PFSK-1 (cell line): ENCODE data around the gene BMP7.

Experiments
- FOXP2 ChIP-seq: optimal IDR thresholded peaks from 2 replicates; pipeline ENCODE3; 2011; ENCODE audit warnings: borderline replicate concordance, control low read depth, inconsistent platforms; ENCODE audit not compliant: insufficient read depth; ENCODE audit errors: extremely low read length, extremely low read depth
- POLR2AphosphoS5 ChIP-seq: IDR thresholded peaks from 2 replicates; pipeline ENCODE4 v1.6.1; 2012; ENCODE audit warnings: low read depth, mild to moderate bottlenecking, control low read depth, low read length, moderate library complexity
- REST ChIP-seq, 2 experiments: IDR thresholded peaks; 2 replicates each; pipeline versions ENCODE4 v1.6.1 to v1.8.0; 2011 to 2012; ENCODE audit warnings: low read depth in 2 of 2, low read length in 2 of 2, control low read depth in 1 of 2, inconsistent platforms in 1 of 2, mild to moderate bottlenecking in 1 of 2, moderate library complexity in 1 of 2; ENCODE audit not compliant: insufficient read depth in 1 of 2
- SIN3A ChIP-seq: IDR thresholded peaks from 2 replicates; pipeline ENCODE4 v1.6.1; 2012; ENCODE audit warnings: mild to moderate bottlenecking, low read length, moderate library complexity, borderline replicate concordance; ENCODE audit not compliant: insufficient read depth
- TAF1 ChIP-seq: IDR thresholded peaks from 2 replicates; pipeline ENCODE4 v1.6.1; 2012; ENCODE audit warnings: low read length, control low read depth, borderline replicate concordance; ENCODE audit not compliant: insufficient read depth

GRCh38 chr20:57186192-57186591 lies 80.2 kb downstream of the BMP7 start:
- TF ChIP-seq POLR2AphosphoS5 (no peak), SIN3A (no peak), REST (IDR thresholded peaks at IDR 0.05; ENCODE audit: insufficient read depth in 1 of 2, low read depth in 2 of 2, low read length in 2 of 2) (no peak), FOXP2 (no peak), TAF1 (no peak)
